Immature natural killer cell (primary cell): Measurements from ENCODE around the gene PTGDR2. TPM values are rescaled to one million over a fixed set of nuclear protein-coding genes. Genes with fewer than 3 reads are reported as not detected.

ENCODE experiments used
- DNase-seq, 3 donors: peaks; one replicate each; pipeline ENCODE4 v3.0.0; 2022; ENCODE audit warnings: mixed read lengths in 1 of 3
- H3K27ac Mint-ChIP-seq, 6 donors: one replicate each; pipeline ENCODE4 v1.8.0; 2020; ENCODE audit warnings: mixed read lengths in 6 of 6, mild to moderate bottlenecking in 5 of 6, inconsistent platforms in 4 of 6, moderate library complexity in 3 of 6
- H3K27me3 Mint-ChIP-seq, 3 donors: one replicate each; pipeline ENCODE4 v1.8.0; 2020 to 2021; ENCODE audit warnings: low read depth in 3 of 3, mild to moderate bottlenecking in 3 of 3, mixed read lengths in 3 of 3, moderate library complexity in 3 of 3, inconsistent platforms in 1 of 3
- H3K36me3 Mint-ChIP-seq, 3 donors: one replicate each; pipeline ENCODE4 v1.8.0; 2020; ENCODE audit warnings: mixed read lengths in 3 of 3, inconsistent platforms in 2 of 3, mild to moderate bottlenecking in 2 of 3
- H3K4me1 Mint-ChIP-seq, 2 donors: one replicate each; pipeline ENCODE4 v1.8.0; 2020; ENCODE audit warnings: inconsistent platforms in 2 of 2, mild to moderate bottlenecking in 2 of 2, mixed read lengths in 2 of 2, moderate library complexity in 1 of 2
- H3K4me3 Mint-ChIP-seq, 5 donors: one replicate each; pipeline ENCODE4 v1.8.0; 2020; ENCODE audit warnings: mild to moderate bottlenecking in 5 of 5, mixed read lengths in 5 of 5, inconsistent platforms in 3 of 5, moderate library complexity in 3 of 5
- H3K9me3 Mint-ChIP-seq, 6 donors: one replicate each; pipeline ENCODE4 v1.8.0; 2020; ENCODE audit warnings: mild to moderate bottlenecking in 6 of 6, mixed read lengths in 6 of 6, inconsistent platforms in 4 of 6, moderate library complexity in 3 of 6
- polyA plus RNA-seq, 3 donors: library from polyadenylated mRNA; unstranded; fragments of 300-500 nt; fragmentation: Illumina TruSeq; gene quantifications; one replicate each; pipeline ENCODE4 v1.2.3, GENCODE V29; 2021

Gene PTGDR2
- polyA plus RNA-seq, 3 donors from 2014 or later, result 0.46 to 0.49 TPM; not detected in 1

DNA sequence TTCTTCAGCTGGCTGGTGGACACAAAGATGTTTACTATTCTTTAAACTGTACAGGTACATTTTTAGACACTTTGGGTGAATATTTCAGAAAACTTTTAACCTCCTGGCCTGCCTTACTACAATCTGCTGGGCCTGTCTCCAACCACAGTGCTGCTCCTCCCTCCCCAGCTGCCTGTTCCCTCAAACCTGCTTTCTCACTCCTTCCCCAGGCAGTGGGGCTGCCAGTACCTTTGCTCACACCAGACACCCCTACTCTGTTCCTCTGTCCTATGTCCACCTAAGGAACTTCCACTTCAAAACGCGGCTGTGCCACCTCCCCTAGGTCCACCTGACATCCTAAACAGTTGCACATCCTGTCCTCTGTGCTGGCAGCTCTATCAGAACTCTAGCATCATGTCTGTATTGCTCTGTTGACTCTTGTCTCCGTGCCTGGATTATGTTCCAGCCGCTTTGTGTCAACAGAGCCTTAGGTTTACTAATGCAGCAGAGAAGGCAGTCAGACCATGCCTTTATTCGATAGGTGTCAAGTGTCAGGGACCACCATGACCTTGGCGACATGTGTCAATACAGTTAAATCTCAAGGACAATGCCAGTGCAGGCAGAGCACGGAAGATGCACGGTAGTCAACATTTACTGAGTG, 25.0 kb upstream of the PTGDR2 start:
- H3K27ac Mint-ChIP-seq, result no peak overlapping the region
- peaks cover 4 to 35% (median 8%) of the 10 kb centered on the region in 3 donors for H3K36me3 Mint-ChIP-seq
- peaks cover 0 to 2% (median 0%) of the 10 kb centered on the region in 3 donors for H3K27me3 Mint-ChIP-seq
- no peak for DNase-seq
- H3K4me1 Mint-ChIP-seq, result no peaks in the 10 kb centered on the region
- H3K9me3 Mint-ChIP-seq, result no peaks in the 10 kb centered on the region
- H3K4me3 Mint-ChIP-seq, result no peak overlapping the region

DNA sequence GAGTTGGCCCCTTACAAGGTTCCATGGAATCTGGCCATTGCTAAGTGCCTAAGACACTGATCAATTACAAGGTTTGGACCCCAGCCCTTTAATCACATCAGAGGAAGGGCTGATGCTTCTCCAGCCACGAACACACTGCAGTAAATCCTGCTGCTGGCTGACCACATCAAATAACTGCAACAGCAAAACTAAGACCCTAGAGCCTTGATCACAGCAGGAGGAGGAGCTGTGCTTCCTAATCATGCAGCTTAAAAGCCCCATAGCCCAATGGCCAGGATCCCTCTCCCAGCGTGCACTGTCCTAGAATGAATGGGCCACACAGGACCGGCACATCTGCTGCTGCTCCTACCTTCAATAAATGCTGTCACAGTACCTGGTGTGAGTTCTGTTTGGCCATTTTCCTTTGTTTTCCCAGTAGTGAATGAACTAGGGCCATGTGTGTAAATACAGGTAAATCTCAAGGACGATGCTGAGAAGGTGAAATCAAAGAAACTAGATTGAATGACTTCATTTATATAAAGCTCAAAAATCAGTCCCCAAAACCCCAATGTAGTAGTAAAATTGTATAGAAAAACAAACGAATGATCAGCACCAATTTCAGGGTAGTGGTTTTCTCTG, 24.3 kb upstream of the PTGDR2 start:
- H3K4me1 Mint-ChIP-seq, result no peaks in the 10 kb centered on the region
- H3K9me3 Mint-ChIP-seq, result no peaks in the 10 kb centered on the region
- no peak overlapping the region for H3K27ac Mint-ChIP-seq
- peaks cover 4 to 31% (median 8%) of the 10 kb centered on the region in 3 donors for H3K36me3 Mint-ChIP-seq
- no peak for DNase-seq
- no peak overlapping the region for H3K4me3 Mint-ChIP-seq
- peaks cover 0 to 2% (median 0%) of the 10 kb centered on the region in 3 donors for H3K27me3 Mint-ChIP-seq

DNA sequence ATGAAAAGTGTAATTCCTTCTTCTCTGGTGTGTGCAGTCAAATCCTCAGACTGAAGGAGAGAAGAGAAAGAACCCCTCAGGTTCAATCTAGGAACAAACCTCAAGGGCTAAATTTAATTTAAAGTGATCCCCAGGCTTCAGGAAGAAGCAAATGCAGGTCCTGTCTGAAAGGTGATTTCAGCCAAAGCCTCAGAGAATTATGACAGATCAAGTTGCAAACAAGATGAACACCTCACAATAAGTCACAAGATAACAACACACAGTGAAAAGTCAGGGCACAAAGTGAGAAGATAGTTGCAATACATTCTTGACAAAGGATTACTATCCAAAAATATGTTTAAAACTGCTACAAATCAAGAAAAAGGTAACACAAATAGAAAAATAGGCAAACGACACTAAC, 23.4 kb upstream of the PTGDR2 start:
- no peaks in the 10 kb centered on the region for H3K9me3 Mint-ChIP-seq
- H3K36me3 Mint-ChIP-seq, result peaks cover 4 to 29% (median 8%) of the 10 kb centered on the region in 3 donors
- H3K27me3 Mint-ChIP-seq, result peaks cover 0 to 2% (median 0%) of the 10 kb centered on the region in 3 donors
- H3K27ac Mint-ChIP-seq, result no peak overlapping the region
- no peak overlapping the region for H3K4me3 Mint-ChIP-seq
- no peaks in the 10 kb centered on the region for H3K4me1 Mint-ChIP-seq
- no peak for DNase-seq

DNA sequence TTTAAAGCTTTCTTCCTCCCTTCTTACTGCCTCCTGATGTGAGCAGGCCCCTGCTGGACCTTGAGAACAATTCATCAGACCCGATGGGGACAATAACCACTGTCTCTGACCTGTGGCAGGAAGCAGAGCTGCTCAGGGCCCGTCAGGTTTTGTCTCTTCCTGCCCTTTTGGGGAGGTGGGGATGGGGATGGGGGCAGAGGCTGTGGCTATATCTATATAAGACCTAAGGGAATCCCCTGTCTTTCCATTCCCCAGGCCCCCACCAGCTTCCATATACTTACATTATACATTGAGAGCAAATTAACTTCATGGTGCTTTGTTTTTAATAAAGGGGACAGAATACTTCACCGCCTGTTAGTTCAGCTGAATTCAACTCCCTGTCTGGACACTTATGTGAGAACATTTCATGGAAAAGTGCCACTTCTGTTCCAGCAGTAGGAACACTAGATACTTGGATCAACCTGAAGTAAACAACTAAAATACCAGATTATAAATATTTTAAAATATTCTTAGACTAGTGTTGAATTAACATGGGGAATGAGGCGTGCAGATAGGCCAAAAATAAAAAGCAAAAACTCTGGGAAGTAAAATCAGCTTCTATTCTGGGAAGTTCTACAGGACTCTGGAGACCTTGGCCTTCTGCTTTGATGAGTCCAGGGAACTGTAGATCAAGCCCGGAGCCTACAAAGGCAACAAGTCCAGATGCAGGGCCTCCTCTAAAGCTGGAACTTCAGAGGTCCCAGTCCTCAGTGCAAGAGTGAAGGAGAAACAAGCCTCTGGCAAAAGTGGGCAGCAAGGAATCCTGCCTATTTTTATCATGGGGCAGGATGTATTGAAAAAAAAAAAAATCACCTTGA, 22.7 kb upstream of the PTGDR2 start:
- peaks cover 4 to 27% (median 8%) of the 10 kb centered on the region in 3 donors for H3K36me3 Mint-ChIP-seq
- no peaks in the 10 kb centered on the region for H3K9me3 Mint-ChIP-seq
- no peak overlapping the region for H3K4me3 Mint-ChIP-seq
- no peaks in the 10 kb centered on the region for H3K4me1 Mint-ChIP-seq
- H3K27me3 Mint-ChIP-seq, result peaks cover 0 to 2% (median 0%) of the 10 kb centered on the region in 3 donors
- DNase-seq, result no peak
- no peak overlapping the region for H3K27ac Mint-ChIP-seq

GRCh38 chr11:60876168-60876485, 20.4 kb upstream of the PTGDR2 start:
- Mint-ChIP-seq H3K4me3 (no peak overlapping the region), H3K27ac (no peak overlapping the region), H3K36me3 (peaks cover 4 to 16% (median 8%) of the 10 kb centered on the region in 3 donors), H3K4me1 (no peaks in the 10 kb centered on the region), H3K9me3 (no peaks in the 10 kb centered on the region), H3K27me3 (peaks cover 0 to 3% (median 2%) of the 10 kb centered on the region in 3 donors)
- no peak for DNase-seq

DNA sequence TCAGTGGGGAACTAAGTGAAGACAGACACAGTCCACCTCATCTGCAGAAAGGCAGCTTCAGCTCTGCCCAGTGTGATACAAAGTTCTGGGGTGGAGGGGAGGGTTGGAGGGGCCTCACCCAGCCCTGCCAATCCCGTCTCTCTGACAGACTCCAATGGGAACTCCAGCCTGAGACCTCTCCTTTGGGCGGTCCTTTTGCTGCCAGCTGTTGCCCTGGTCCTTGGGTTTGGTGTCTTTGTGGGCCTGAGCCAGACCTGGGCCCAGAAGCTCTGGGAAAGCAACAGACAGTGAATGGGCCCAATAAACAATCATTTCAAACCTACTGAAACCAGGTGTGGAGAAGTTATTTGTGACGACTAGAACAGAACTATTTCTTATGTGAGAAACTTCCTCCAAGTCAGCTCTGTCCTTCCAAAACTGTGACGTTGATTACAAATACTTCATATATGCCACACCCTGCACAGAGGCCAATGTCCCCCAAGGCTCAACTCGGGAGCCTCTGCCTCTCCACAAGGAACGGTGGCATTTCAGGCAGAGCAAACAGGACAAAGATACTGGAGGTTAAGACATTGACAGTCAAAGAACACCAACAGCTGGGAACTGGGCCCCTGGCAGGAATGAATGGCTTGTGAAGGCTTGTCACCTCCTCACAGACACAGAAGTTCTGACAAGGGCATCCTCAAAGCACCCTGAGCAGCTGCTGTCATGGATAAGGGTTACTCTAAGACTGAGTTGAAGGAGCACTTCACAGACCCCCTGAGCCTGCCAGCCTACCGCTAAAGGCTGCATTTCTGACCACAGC, 19.8 kb upstream of the PTGDR2 start:
- H3K36me3 Mint-ChIP-seq, result peaks cover under 1 to 11% (median 4%) of the 10 kb centered on the region in 3 donors
- DNase-seq, result no peak
- no peak overlapping the region for H3K27ac Mint-ChIP-seq
- no peak overlapping the region for H3K4me3 Mint-ChIP-seq
- peaks cover 0 to 3% (median 0%) of the 10 kb centered on the region in 3 donors for H3K27me3 Mint-ChIP-seq
- no peaks in the 10 kb centered on the region for H3K4me1 Mint-ChIP-seq
- no peaks in the 10 kb centered on the region for H3K9me3 Mint-ChIP-seq

DNA sequence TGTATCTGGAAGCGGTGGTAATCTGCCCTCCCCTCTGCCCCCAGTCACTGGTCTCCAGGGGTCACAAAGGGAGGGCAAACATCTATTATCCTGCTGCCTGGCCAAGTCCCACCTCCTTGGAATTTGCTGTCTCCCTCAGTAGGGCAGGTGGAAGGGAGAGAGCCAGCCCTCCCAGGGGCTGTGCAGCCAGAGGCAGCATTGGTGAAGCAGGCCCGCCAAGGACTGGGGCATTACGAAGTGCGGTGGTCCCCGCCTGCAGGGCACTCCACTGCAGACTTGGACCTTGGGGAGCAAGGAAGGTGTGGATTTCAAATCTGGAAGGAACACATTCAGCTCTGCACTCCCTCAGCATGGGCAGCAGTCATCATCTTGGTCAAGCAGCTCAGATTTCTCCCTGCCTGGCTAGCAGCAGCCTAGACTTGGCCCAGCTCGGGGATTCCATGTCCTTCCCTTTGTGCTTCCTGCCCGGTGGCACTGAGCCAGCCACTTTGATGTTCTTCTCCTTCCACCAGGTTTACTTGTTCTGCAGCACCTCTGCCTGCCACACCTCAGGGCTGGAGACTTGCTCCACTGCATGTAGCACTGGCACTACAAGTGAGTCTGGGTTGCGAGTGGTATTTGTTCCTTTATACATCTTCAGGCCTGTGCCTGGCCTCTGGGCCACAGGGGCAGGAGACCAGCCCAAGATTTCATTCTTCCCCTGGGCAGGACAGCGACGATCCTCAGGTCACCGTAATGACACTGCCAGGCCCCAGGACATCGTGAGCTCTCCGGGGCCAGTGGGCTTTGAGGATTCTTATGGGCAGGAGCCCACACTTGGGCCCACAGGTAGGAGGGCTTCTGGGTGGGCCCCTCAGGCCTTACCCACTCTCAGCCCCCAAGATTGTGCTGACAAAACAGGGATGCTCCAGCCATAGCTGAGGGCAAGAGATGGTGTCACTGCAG, 18.9 kb upstream of the PTGDR2 start:
- H3K27ac Mint-ChIP-seq, result no peak overlapping the region
- peaks cover 0 to 3% (median 0%) of the 10 kb centered on the region in 3 donors for H3K27me3 Mint-ChIP-seq
- peaks cover 0 to 7% (median 0%) of the 10 kb centered on the region in 3 donors for H3K36me3 Mint-ChIP-seq

DNA sequence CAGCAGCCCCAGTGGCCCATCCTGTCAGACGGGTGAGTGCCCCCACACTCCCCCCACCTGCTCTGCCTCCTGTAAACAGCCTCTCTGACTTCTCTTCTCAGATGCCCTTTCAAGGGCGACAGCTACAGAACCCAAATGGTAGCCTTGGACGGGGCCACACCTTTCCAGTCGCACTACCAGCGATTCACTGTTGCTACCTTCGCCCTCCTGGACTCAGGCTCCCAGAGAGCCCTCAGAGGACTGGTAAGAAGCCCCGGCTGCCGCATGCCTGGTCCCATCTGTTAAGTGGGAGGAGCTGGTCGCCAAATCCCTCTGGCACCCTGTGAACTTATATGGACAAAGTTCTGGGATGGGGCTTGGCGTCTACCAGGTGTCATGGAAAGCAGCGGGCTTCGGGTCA, 17.8 kb upstream of the PTGDR2 start:
- Mint-ChIP-seq H3K4me1 (peaks cover 0 to under 1% of the 10 kb centered on the region in 2 donors), H3K4me3 (no peak overlapping the region), H3K27me3 (peaks cover 0 to 4% (median 3%) of the 10 kb centered on the region in 3 donors), H3K36me3 (no peaks in the 10 kb centered on the region), H3K9me3 (no peaks in the 10 kb centered on the region), H3K27ac (no peak overlapping the region)
- no peak for DNase-seq

More for the DNA sequence above, 18.9 kb upstream of the PTGDR2 start:
- Mint-ChIP-seq H3K4me1 (no peaks in the 10 kb centered on the region), H3K4me3 (no peak overlapping the region), H3K9me3 (no peaks in the 10 kb centered on the region)
- DNase-seq, result no peak

- Mint-ChIP-seq H3K4me1 (peaks cover 0 to 2% of the 10 kb centered on the region in 2 donors), H3K27me3 (peaks cover 0 to 4% (median 3%) of the 10 kb centered on the region in 3 donors), H3K4me3 (no peak overlapping the region), H3K27ac (no peak overlapping the region), H3K36me3 (no peaks in the 10 kb centered on the region), H3K9me3 (no peaks in the 10 kb centered on the region)
- no peak for DNase-seq
Observed at GRCh38 chr11:60872961-60873524, 17.3 kb upstream of the PTGDR2 start.

DNA sequence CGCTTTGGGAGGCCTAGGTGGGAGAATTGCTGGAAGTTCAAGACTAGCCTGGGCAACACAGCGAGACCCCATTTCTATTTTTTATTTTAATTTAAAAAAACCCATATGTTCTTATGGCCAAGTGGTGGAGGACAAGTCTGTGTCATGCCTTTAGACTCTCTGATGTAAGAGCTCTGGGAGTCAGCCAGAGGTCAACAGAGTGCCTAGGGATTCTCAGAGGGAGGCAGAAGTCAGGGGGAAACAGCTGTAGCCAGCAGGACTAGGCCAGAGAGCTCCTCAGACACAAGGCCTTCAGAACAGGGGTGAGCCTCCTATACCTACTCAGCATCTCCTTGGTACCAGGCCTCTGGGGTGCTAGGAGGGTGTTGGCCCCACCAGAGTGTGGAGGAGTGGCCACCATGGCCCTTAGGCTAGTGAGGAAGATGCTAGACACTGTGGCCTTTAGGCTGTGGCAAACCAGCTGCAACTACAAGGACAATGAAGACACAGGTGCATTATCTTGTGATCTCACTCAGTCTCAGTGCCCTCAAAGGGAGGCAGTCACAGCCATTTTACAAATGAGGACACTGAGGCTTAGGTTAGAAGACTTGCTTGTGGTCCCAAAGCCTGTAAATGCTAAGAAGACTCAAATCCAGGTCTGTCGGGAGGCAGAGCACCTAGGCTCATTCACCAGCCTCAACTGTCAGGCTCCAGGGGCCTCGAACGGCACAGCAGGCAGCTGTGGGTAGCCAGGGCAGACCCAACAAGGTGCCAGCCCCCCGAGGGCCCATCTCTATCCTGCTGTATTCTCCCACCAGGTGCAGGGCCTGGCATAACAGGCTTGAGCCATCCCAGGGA, 16.6 kb upstream of the PTGDR2 start:
- H3K36me3 Mint-ChIP-seq, result no peaks in the 10 kb centered on the region

GRCh38 chr11:60871378-60872061, 15.8 kb upstream of the PTGDR2 start:
- Mint-ChIP-seq H3K27ac (no peak overlapping the region), H3K4me1 (peaks cover 0 to 2% of the 10 kb centered on the region in 2 donors), H3K4me3 (no peak overlapping the region), H3K9me3 (no peaks in the 10 kb centered on the region), H3K36me3 (no peaks in the 10 kb centered on the region), H3K27me3 (peaks cover 0 to 5% (median 3%) of the 10 kb centered on the region in 3 donors)
- DNase-seq, result no peak

More for the DNA sequence above, 16.6 kb upstream of the PTGDR2 start:
- Mint-ChIP-seq H3K9me3 (no peaks in the 10 kb centered on the region), H3K4me1 (peaks cover 0 to 2% of the 10 kb centered on the region in 2 donors), H3K4me3 (no peak overlapping the region), H3K27me3 (peaks cover 0 to 4% (median 3%) of the 10 kb centered on the region in 3 donors), H3K27ac (no peak overlapping the region)
- no peak for DNase-seq
